ES-I3 (cell line): ENCODE results near the gene ITGB8.
"Not testable (repeated sequence)": the region's sequence is repeated elsewhere in the genome, so short reads cannot be mapped to it uniquely, and the experiment has no call there.

Experiments used
- H3K36me3 ChIP-seq: 2 replicates; pipeline ENCODE4 v1.6.1; 2013; ENCODE audit warnings: mild to moderate bottlenecking, low read length, control low read depth, moderate library complexity; ENCODE audit not compliant: insufficient read depth
- H3K4me1 ChIP-seq: 2 replicates; pipeline ENCODE4 v1.6.1; 2013; ENCODE audit warnings: mild to moderate bottlenecking, control low read depth, low read length; ENCODE audit not compliant: insufficient read depth
- H3K9ac ChIP-seq: 2 replicates; pipeline ENCODE4 v1.6.1; 2013; ENCODE audit warnings: low read depth, mild to moderate bottlenecking, low read length, moderate library complexity
- H3K9me3 ChIP-seq: 2 replicates; pipeline ENCODE4 v1.6.1; 2013; ENCODE audit warnings: mild to moderate bottlenecking, low read length, moderate library complexity; ENCODE audit not compliant: control insufficient read depth, insufficient read depth

Gene ITGB8

GRCh38 chr7:20358762-20359282 lies 28.1 kb downstream of the ITGB8 start:
- Histone ChIP-seq H3K4me1 (0 out of 2 replicates have a peak, but pooled peaks cover 5% of the 10 kb centered on the region), H3K36me3 (no peaks in the 10 kb centered on the region), H3K9ac (no peak overlapping the region), H3K9me3 (no peaks in the 10 kb centered on the region)

- H3K4me1 ChIP-seq = 0 out of 2 replicates have a peak, but pooled peaks cover 5% of the 10 kb centered on the region
- no peaks in the 10 kb centered on the region for H3K9me3 ChIP-seq
- no peaks in the 10 kb centered on the region for H3K36me3 ChIP-seq
- H3K9ac ChIP-seq = no peak overlapping the region
These were observed 28.8 kb downstream of the ITGB8 start for GRCh38 chr7:20359341-20359963.

GRCh38 chr7:20362574-20363253 lies 32.0 kb downstream of the ITGB8 start:
- H3K9me3 ChIP-seq = no peaks in the 10 kb centered on the region
- no peaks in the 10 kb centered on the region for H3K4me1 ChIP-seq
- no peaks in the 10 kb centered on the region for H3K36me3 ChIP-seq
- no peak overlapping the region for H3K9ac ChIP-seq

GRCh38 chr7:20364571-20365196 lies 34.0 kb downstream of the ITGB8 start:
- H3K4me1 ChIP-seq = no peaks in the 10 kb centered on the region
- no peaks in the 10 kb centered on the region for H3K9me3 ChIP-seq
- H3K9ac ChIP-seq = no peak overlapping the region
- no peaks in the 10 kb centered on the region for H3K36me3 ChIP-seq

- Histone ChIP-seq H3K4me1 (no peaks in the 10 kb centered on the region), H3K36me3 (no peaks in the 10 kb centered on the region), H3K9me3 (no peaks in the 10 kb centered on the region), H3K9ac (no peak overlapping the region)
These were observed 34.8 kb downstream of the ITGB8 start for GRCh38 chr7:20365486-20365885.

- H3K36me3 ChIP-seq = no peaks in the 10 kb centered on the region
These were observed 43.7 kb downstream of the ITGB8 start for GRCh38 chr7:20374399-20374798.

GRCh38 chr7:20376796-20377195 lies 46.1 kb downstream of the ITGB8 start:
- H3K9ac ChIP-seq = no peak overlapping the region
- H3K9me3 ChIP-seq = no peaks in the 10 kb centered on the region
- no peaks in the 10 kb centered on the region for H3K4me1 ChIP-seq
- no peaks in the 10 kb centered on the region for H3K36me3 ChIP-seq

More at GRCh38 chr7:20374399-20374798, 43.7 kb downstream of the ITGB8 start:
- Histone ChIP-seq H3K4me1 (no peaks in the 10 kb centered on the region), H3K9me3 (no peaks in the 10 kb centered on the region), H3K9ac (no peak overlapping the region)

- no peak overlapping the region for H3K9ac ChIP-seq
- no peaks in the 10 kb centered on the region for H3K36me3 ChIP-seq
- no peaks in the 10 kb centered on the region for H3K9me3 ChIP-seq
- H3K4me1 ChIP-seq = no peaks in the 10 kb centered on the region
These were observed 50.8 kb downstream of the ITGB8 start for GRCh38 chr7:20381406-20382034.

GRCh38 chr7:20383351-20383750 lies 52.7 kb downstream of the ITGB8 start:
- Histone ChIP-seq H3K36me3 (no peaks in the 10 kb centered on the region), H3K9me3 (no peaks in the 10 kb centered on the region), H3K4me1 (no peaks in the 10 kb centered on the region), H3K9ac (no peak overlapping the region)

GRCh38 chr7:20385126-20385525 lies 54.4 kb downstream of the ITGB8 start:
- Histone ChIP-seq H3K9me3 (no peaks in the 10 kb centered on the region), H3K9ac (no peak overlapping the region), H3K36me3 (no peaks in the 10 kb centered on the region), H3K4me1 (no peaks in the 10 kb centered on the region)

GRCh38 chr7:20388084-20388483 lies 57.4 kb downstream of the ITGB8 start:
- H3K9ac ChIP-seq = no peak overlapping the region
- H3K9me3 ChIP-seq = no peaks in the 10 kb centered on the region
- no peaks in the 10 kb centered on the region for H3K36me3 ChIP-seq
- H3K4me1 ChIP-seq = no peaks in the 10 kb centered on the region

- H3K9me3 ChIP-seq, H3K4me1 ChIP-seq, H3K36me3 ChIP-seq, H3K9ac ChIP-seq: not testable (repeated sequence)
These were observed 58.5 kb downstream of the ITGB8 start for GRCh38 chr7:20389192-20389591.

- Histone ChIP-seq H3K36me3 (no peaks in the 10 kb centered on the region), H3K9ac (no peak overlapping the region), H3K9me3 (no peaks in the 10 kb centered on the region), H3K4me1 (no peaks in the 10 kb centered on the region)
These were observed 62.4 kb downstream of the ITGB8 start for GRCh38 chr7:20393021-20393610.

GRCh38 chr7:20393616-20394015 lies 62.9 kb downstream of the ITGB8 start:
- H3K4me1 ChIP-seq = no peaks in the 10 kb centered on the region
- H3K36me3 ChIP-seq = no peaks in the 10 kb centered on the region
- H3K9me3 ChIP-seq = no peaks in the 10 kb centered on the region
- no peak overlapping the region for H3K9ac ChIP-seq
